GM23338 (cell line): ENCODE data around the gene PIP5K1C. TPM values are rescaled to one million over a fixed set of nuclear protein-coding genes. Genes with fewer than 3 reads are reported as not detected.

ENCODE experiments used
- ATAC-seq: fragments of 200-7000 bp; cut with Tn5 transposase; 3 replicates; pipeline ENCODE4 v1.9.1; 2020
- DNase-seq: peaks from one replicate; pipeline ENCODE4 v3.0.0-alpha.2; 2015; ENCODE audit warnings: low spot score
- H2AFZ ChIP-seq: fragments of 200-600 bp; sonication (generic); 2 replicates; pipeline ENCODE4 v1.8.0; 2016; ENCODE audit warnings: antibody characterized with exemption, mild to moderate bottlenecking, moderate library complexity
- H3F3A ChIP-seq: fragments of 200-600 bp; sonication (generic); replicated peaks from 2 replicates; pipeline ENCODE4 v1.8.0; 2017; ENCODE audit warnings: antibody characterized with exemption, mixed run types, low read depth
- H3K27ac ChIP-seq: fragments of 200-600 bp; sonication (generic); 2 replicates; pipeline ENCODE4 v1.6.1; 2016; ENCODE audit warnings: low read depth
- H3K27me3 ChIP-seq: fragments of 200-600 bp; sonication (generic); 2 replicates; pipeline ENCODE4 v1.8.0; 2016; ENCODE audit warnings: mild to moderate bottlenecking, mixed run types, moderate library complexity; ENCODE audit not compliant: insufficient read depth
- H3K36me3 ChIP-seq: fragments of 200-600 bp; sonication (generic); 2 replicates; pipeline ENCODE4 v1.8.0; 2016; ENCODE audit warnings: mild to moderate bottlenecking; ENCODE audit not compliant: insufficient read depth
- H3K4me1 ChIP-seq: fragments of 200-600 bp; sonication (generic); 2 replicates; pipeline ENCODE4 v1.8.0; 2016; ENCODE audit warnings: mild to moderate bottlenecking, moderate library complexity; ENCODE audit not compliant: insufficient read depth
- H3K4me2 ChIP-seq: fragments of 200-600 bp; sonication (generic); 2 replicates; pipeline ENCODE4 v1.7.1; 2017; ENCODE audit warnings: mixed run types
- H3K4me3 ChIP-seq: fragments of 200-600 bp; sonication (generic); 2 replicates; pipeline ENCODE4 v1.6.1; 2016; ENCODE audit warnings: mixed run types
- H3K79me2 ChIP-seq: fragments of 200-600 bp; sonication (generic); replicated peaks from 2 replicates; pipeline ENCODE4 v1.8.0; 2017; ENCODE audit warnings: mild to moderate bottlenecking; ENCODE audit not compliant: insufficient read depth
- H3K9me2 ChIP-seq: fragments of 200-600 bp; sonication (generic); 2 replicates; pipeline ENCODE4 v1.8.0; 2017; ENCODE audit not compliant: insufficient read depth
- H4K20me1 ChIP-seq: fragments of 200-600 bp; sonication (generic); replicated peaks from 2 replicates; pipeline ENCODE4 v1.8.0; 2017; ENCODE audit warnings: mild to moderate bottlenecking; ENCODE audit not compliant: insufficient read depth
- H3K27ac Mint-ChIP-seq: 2 replicates; pipeline ENCODE4 v1.8.0; 2020; ENCODE audit warnings: inconsistent platforms, mild to moderate bottlenecking, moderate library complexity, mixed read lengths
- H3K27me3 Mint-ChIP-seq: 3 replicates; pipeline ENCODE4 v1.8.0; 2022; ENCODE audit warnings: low read depth, mild to moderate bottlenecking, moderate library complexity, mixed read lengths, inconsistent platforms; ENCODE audit not compliant: insufficient read depth, poor library complexity
- H3K36me3 Mint-ChIP-seq: 3 replicates; pipeline ENCODE4 v1.8.0; 2021; ENCODE audit warnings: low read depth, mild to moderate bottlenecking, inconsistent platforms, moderate library complexity, mixed read lengths
- H3K4me1 Mint-ChIP-seq: 3 replicates; pipeline ENCODE4 v1.8.0; 2020; ENCODE audit warnings: mild to moderate bottlenecking, inconsistent platforms, mixed read lengths
- H3K4me3 Mint-ChIP-seq: 3 replicates; pipeline ENCODE4 v1.8.0; 2021; ENCODE audit warnings: moderate library complexity, mild to moderate bottlenecking, inconsistent platforms, mixed read lengths
- H3K9me3 Mint-ChIP-seq: 3 replicates; pipeline ENCODE4 v1.8.0; 2020; ENCODE audit warnings: moderate library complexity, mild to moderate bottlenecking, inconsistent platforms, mixed read lengths
- CREB1 ChIP-seq: fragments of 250-450 bp; sonication (Bioruptor Pico); IDR thresholded peaks from 2 replicates; pipeline ENCODE4 v1.5.0; 2020; ENCODE audit warnings: low read depth, mild to moderate bottlenecking, moderate library complexity
- CTCF ChIP-seq, 2 experiments: fragments of 200-600 bp in 1 of 2; sonication (generic) in 1 of 2; conservative IDR thresholded peaks; 2 replicates each; pipeline versions ENCODE4 v1.5.1 to v1.6.1; 2016 to 2017; ENCODE audit warnings: antibody characterized with exemption in 2 of 2, low read depth in 2 of 2, mild to moderate bottlenecking in 2 of 2, moderate library complexity in 1 of 2
- ETS1 ChIP-seq: IDR thresholded peaks from 2 replicates; pipeline ENCODE4 v1.6.1; 2016; ENCODE audit warnings: antibody characterized with exemption
- EZH2 ChIP-seq: fragments of 200-600 bp; sonication (generic); IDR thresholded peaks from one replicate; pipeline ENCODE4 v1.8.0; 2017; ENCODE audit warnings: antibody characterized with exemption, mild to moderate bottlenecking, low read depth; ENCODE audit not compliant: unreplicated experiment
- EZH2phosphoT487 ChIP-seq: fragments of 200-600 bp; sonication (generic); IDR thresholded peaks from one replicate; pipeline ENCODE4 v1.8.1; 2018; ENCODE audit warnings: antibody characterized with exemption; ENCODE audit not compliant: unreplicated experiment
- JUNB ChIP-seq: IDR thresholded peaks from one replicate; pipeline ENCODE4 v1.6.1; 2016; ENCODE audit warnings: antibody characterized with exemption; ENCODE audit not compliant: unreplicated experiment
- NANOG ChIP-seq: IDR thresholded peaks from 2 replicates; pipeline ENCODE4 v1.6.1; 2016; ENCODE audit warnings: antibody characterized with exemption, borderline replicate concordance
- POLR2AphosphoS5 ChIP-seq: IDR thresholded peaks from 2 replicates; pipeline ENCODE4 v1.6.1; 2016; ENCODE audit warnings: antibody characterized with exemption, low read depth
- REST ChIP-seq: IDR thresholded peaks from one replicate; pipeline ENCODE4 v1.6.1; 2018; ENCODE audit warnings: antibody characterized with exemption; ENCODE audit not compliant: unreplicated experiment
- STAT1 ChIP-seq: IDR thresholded peaks from one replicate; pipeline ENCODE4 v1.6.1; 2016; ENCODE audit warnings: antibody characterized with exemption; ENCODE audit not compliant: unreplicated experiment
- ZNF114 ChIP-seq: fragments of 250-450 bp; sonication (Bioruptor Pico); IDR thresholded peaks from 2 replicates; pipeline ENCODE4 v1.5.0; 2020; ENCODE audit warnings: mild to moderate bottlenecking, moderate library complexity
- ZNF331 ChIP-seq: fragments of 250-450 bp; sonication (Bioruptor Pico); IDR thresholded peaks from 2 replicates; pipeline ENCODE4 v1.5.0; 2020; ENCODE audit warnings: low read depth, mild to moderate bottlenecking, moderate library complexity
- ZNF462 ChIP-seq: fragments of 250-450 bp; sonication (Bioruptor Pico); IDR thresholded peaks from 2 replicates; pipeline ENCODE4 v1.5.0; 2020; ENCODE audit warnings: mild to moderate bottlenecking, moderate library complexity
- polyA plus RNA-seq: library from polyadenylated mRNA; unstranded; fragments of >200 nt; fragmentation: Nextera tagmentation; extraction: Ambion mirVana; gene quantifications from 2 replicates; pipeline ENCODE4 v1.2.1, GENCODE V29; 2016
- total RNA-seq: library from RNA; depleted of rRNA; stranded (reverse); fragments of >200 nt; shearing (Covaris generic); gene quantifications from 2 replicates; pipeline ENCODE4 v1.2.3, GENCODE V29; 2014

The PIP5K1C gene
- total and polyA plus RNA-seq, 2 experiments from 2014 or later, result 11.8 to 46.7 TPM

GRCh38 chr19:3694361-3695123 lies 5.7 kb downstream of the PIP5K1C start:
- Mint-ChIP-seq H3K36me3 (peaks cover 5% of the 10 kb centered on the region; the same call in 1 of the 3 replicates), H3K9me3 (no peaks in the 10 kb centered on the region), H3K27me3 (peaks cover 7% of the 10 kb centered on the region), H3K4me1 (peaks cover 3% of the 10 kb centered on the region; the same call in 1 of the 3 replicates), H3K4me3 (no peak overlapping the region), H3K27ac (no peak overlapping the region; the same call in 1 of the 2 replicates)
- no peak for ATAC-seq
- H4K20me1 ChIP-seq, result peaks cover 10% of the 10 kb centered on the region
- DNase-seq, result no peak
- no peaks in the 10 kb centered on the region for H3K9me2 ChIP-seq
- 0 out of 2 replicates have a peak, but pooled peaks cover 5% of the 10 kb centered on the region for H3F3A ChIP-seq
- H3K27me3 ChIP-seq, result no peaks in the 10 kb centered on the region
- no peak overlapping the region for H3K4me2 ChIP-seq
- H3K4me3 ChIP-seq, result no peak overlapping the region
- TF ChIP-seq CREB1 (CRISPR knock-in tag) (no peak), STAT1 (no peak), REST (no peak), CTCF (conservative IDR thresholded peaks at IDR 0.05; ENCODE audit: low read depth in 2 of 2) (no peak), ZNF462 (CRISPR knock-in tag) (no peak), ETS1 (no peak), ZNF331 (CRISPR knock-in tag) (no peak), POLR2AphosphoS5 (no peak), EZH2 (no peak), EZH2phosphoT487 (no peak), JUNB (no peak), ZNF114 (CRISPR knock-in tag) (no peak), NANOG (no peak)
- H3K27ac ChIP-seq, result no peak overlapping the region
- H3K4me1 ChIP-seq, result peaks cover 2% of the 10 kb centered on the region; the same call in 1 of the 2 replicates
- peaks cover 81% of the 10 kb centered on the region for H3K79me2 ChIP-seq
- H3K36me3 ChIP-seq, result no peaks in the 10 kb centered on the region
- no peak overlapping the region for H2AFZ ChIP-seq
